HG03571 (cell line): ENCODE results near the gene ABHD2.
"Not testable (repeated sequence)": the region's sequence is repeated elsewhere in the genome, so short reads cannot be mapped to it uniquely, and the experiment has no call there.

Source experiments
- ATAC-seq: cut with Tn5 transposase; IDR thresholded peaks from one replicate; pipeline ENCODE4 v1.9.1; 2021; ENCODE audit not compliant: unreplicated experiment

Gene ABHD2

GRCh38 chr15:89136818-89137772 lies 48.8 kb downstream of the ABHD2 start:
- ATAC-seq: no peak

GRCh38 chr15:89137926-89138325 lies 49.7 kb downstream of the ABHD2 start:
- ATAC-seq: no peak

GRCh38 chr15:89138999-89139612 lies 50.9 kb downstream of the ABHD2 start:
- ATAC-seq: no peak

- ATAC-seq: no peak
These were observed 51.6 kb downstream of the ABHD2 start for GRCh38 chr15:89139613-89140499.

GRCh38 chr15:89140595-89140994 lies 52.3 kb downstream of the ABHD2 start:
- ATAC-seq: no peak

- not testable (repeated sequence) for ATAC-seq
These were observed 52.9 kb downstream of the ABHD2 start for GRCh38 chr15:89141159-89141558.

GRCh38 chr15:89141885-89142284 lies 53.6 kb downstream of the ABHD2 start:
- no peak for ATAC-seq

- no peak for ATAC-seq
These were observed 54.2 kb downstream of the ABHD2 start for GRCh38 chr15:89142423-89142822.

GRCh38 chr15:89143503-89144162 lies 55.4 kb downstream of the ABHD2 start:
- ATAC-seq: no peak

- ATAC-seq: no peak
These were observed 56.2 kb downstream of the ABHD2 start for GRCh38 chr15:89144491-89144890.

- no peak for ATAC-seq
These were observed 58.1 kb downstream of the ABHD2 start for GRCh38 chr15:89146366-89146765.

- no peak for ATAC-seq
These were observed 59.9 kb downstream of the ABHD2 start for GRCh38 chr15:89148126-89148525.

- no peak for ATAC-seq
These were observed 61.3 kb downstream of the ABHD2 start for GRCh38 chr15:89149501-89150101.

GRCh38 chr15:89150287-89150686 lies 62.0 kb downstream of the ABHD2 start:
- ATAC-seq: no peak

GRCh38 chr15:89150762-89151664 lies 62.8 kb downstream of the ABHD2 start:
- no peak for ATAC-seq

GRCh38 chr15:89155122-89155521 lies 66.9 kb downstream of the ABHD2 start:
- no peak for ATAC-seq

GRCh38 chr15:89155656-89156055 lies 67.4 kb downstream of the ABHD2 start:
- ATAC-seq: no peak

GRCh38 chr15:89157061-89157460 lies 68.8 kb downstream of the ABHD2 start:
- ATAC-seq: no peak

GRCh38 chr15:89157918-89158564 lies 69.8 kb downstream of the ABHD2 start:
- ATAC-seq: no peak
